ENCODE measurements around the gene SLC17A9. TPM values are rescaled to one million over a fixed set of nuclear protein-coding genes. Genes with fewer than 3 reads are reported as not detected.

The SLC17A9 gene
- total RNA-seq, 1 experiment from 2014 or later: 37.6 TPM

- H2AFZ ChIP-seq (ENCODE audit: low read depth, low read length, poor library complexity, severe bottlenecking): no peak overlapping the region
- peaks cover 9 to 24% of the 10 kb centered on the region in 2 experiments for H3K4me1 ChIP-seq (ENCODE audit: control insufficient read depth in 1 of 2, insufficient read depth in 2 of 2, low read length in 2 of 2)
- intact Hi-C loops (cut with micrococcal nuclease): no loop called here
- DNase-seq (ENCODE audit: low read depth, low spot score) (no peak), ATAC-seq (no peak)
- CTCF ChIA-PET: no interaction called here
- H3K79me2 ChIP-seq (ENCODE audit: insufficient read depth, low read length): peaks cover 30% of the 10 kb centered on the region
- peaks cover 17 to 40% of the 10 kb centered on the region in 2 experiments; a peak in 3 of 4 replicates for H3K36me3 ChIP-seq (ENCODE audit: control insufficient read depth in 1 of 2, insufficient read depth in 2 of 2, low read length in 2 of 2)
- H3K27me3 ChIP-seq (ENCODE audit: insufficient read depth, low read length): no peaks in the 10 kb centered on the region
- no peak overlapping the region for H3K27ac ChIP-seq (ENCODE audit: low read depth, low read length)
- H4K20me1 ChIP-seq (ENCODE audit: insufficient read depth): no peaks in the 10 kb centered on the region
- H3K4me3 ChIP-seq (replicated peaks in 1 of 2; ENCODE audit: low read depth in 1 of 2, low read length in 2 of 2): no peak overlapping the region
- no peak overlapping the region for H3K4me2 ChIP-seq (ENCODE audit: low read length)
- no peak overlapping the region for H3K9ac ChIP-seq (ENCODE audit: low read length)
- BruUV-seq (replicated peaks): no TSS peak
- H3K9me3 ChIP-seq (ENCODE audit: control insufficient read depth in 1 of 2, insufficient read depth in 1 of 2, low read depth in 1 of 2, low read length in 2 of 2): peaks cover 0 to 6% of the 10 kb centered on the region in 2 experiments; a peak in 1 of 4 replicates
- TF ChIP-seq EZH2phosphoT487 (IDR thresholded peaks at IDR 0.05; ENCODE audit: borderline replicate concordance) (no peak), ZNF274 (IDR thresholded peaks at IDR 0.05; ENCODE audit: low read depth, low read length) (no peak), SP1 (IDR thresholded peaks at IDR 0.05; ENCODE audit: low read depth) (no peak), CBX3 (IDR thresholded peaks at IDR 0.05; ENCODE audit: low read depth) (no peak), YY1 (IDR thresholded peaks at IDR 0.05; ENCODE audit: extremely low read depth, insufficient replicate concordance, low read depth, low read length) (no peak), JUND (IDR thresholded peaks at IDR 0.05) (no peak), ELF1 (IDR thresholded peaks at IDR 0.05; ENCODE audit: borderline replicate concordance, low read depth) (no peak), EGR1 (IDR thresholded peaks at IDR 0.05; ENCODE audit: low read depth) (no peak), SIN3A (IDR thresholded peaks at IDR 0.05; ENCODE audit: low read depth) (no peak), POLR2A (IDR thresholded peaks at IDR 0.05; ENCODE audit: borderline replicate concordance, extremely low read depth, insufficient read depth, insufficient read length) (no peak), FOSL1 (IDR thresholded peaks at IDR 0.05; ENCODE audit: low read depth) (no peak), CEBPB (IDR thresholded peaks at IDR 0.05; ENCODE audit: low read depth) (no peak), SRF (IDR thresholded peaks at IDR 0.05; ENCODE audit: low read depth) (no peak)
- TF ChIP-seq, protein P1, sequence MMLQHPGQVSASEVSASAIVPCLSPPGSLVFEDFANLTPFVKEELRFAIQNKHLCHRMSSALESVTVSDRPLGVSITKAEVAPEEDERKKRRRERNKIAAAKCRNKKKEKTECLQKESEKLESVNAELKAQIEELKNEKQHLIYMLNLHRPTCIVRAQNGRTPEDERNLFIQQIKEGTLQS (IDR thresholded peaks at IDR 0.05): no peak
- TF ChIP-seq, protein P2, sequence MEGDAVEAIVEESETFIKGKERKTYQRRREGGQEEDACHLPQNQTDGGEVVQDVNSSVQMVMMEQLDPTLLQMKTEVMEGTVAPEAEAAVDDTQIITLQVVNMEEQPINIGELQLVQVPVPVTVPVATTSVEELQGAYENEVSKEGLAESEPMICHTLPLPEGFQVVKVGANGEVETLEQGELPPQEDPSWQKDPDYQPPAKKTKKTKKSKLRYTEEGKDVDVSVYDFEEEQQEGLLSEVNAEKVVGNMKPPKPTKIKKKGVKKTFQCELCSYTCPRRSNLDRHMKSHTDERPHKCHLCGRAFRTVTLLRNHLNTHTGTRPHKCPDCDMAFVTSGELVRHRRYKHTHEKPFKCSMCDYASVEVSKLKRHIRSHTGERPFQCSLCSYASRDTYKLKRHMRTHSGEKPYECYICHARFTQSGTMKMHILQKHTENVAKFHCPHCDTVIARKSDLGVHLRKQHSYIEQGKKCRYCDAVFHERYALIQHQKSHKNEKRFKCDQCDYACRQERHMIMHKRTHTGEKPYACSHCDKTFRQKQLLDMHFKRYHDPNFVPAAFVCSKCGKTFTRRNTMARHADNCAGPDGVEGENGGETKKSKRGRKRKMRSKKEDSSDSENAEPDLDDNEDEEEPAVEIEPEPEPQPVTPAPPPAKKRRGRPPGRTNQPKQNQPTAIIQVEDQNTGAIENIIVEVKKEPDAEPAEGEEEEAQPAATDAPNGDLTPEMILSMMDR (IDR thresholded peaks at IDR 0.05 in 2 of 3, conservative IDR thresholded peaks at IDR 0.05 in 1 of 3; ENCODE audit: borderline replicate concordance in 1 of 3, insufficient read depth in 1 of 3, low read depth in 2 of 3, low read length in 2 of 3): no peak
- RAD21 ChIA-PET (ENCODE audit: low non-redundant PET in 1 of 2, low total read pairs in 2 of 2, uncharacterized antibody in 2 of 2, unreplicated experiment in 2 of 2): no interaction called here
- POLR2A ChIA-PET: no interaction called here
- H3K9me2 ChIP-seq (ENCODE audit: insufficient read depth): no peaks in the 10 kb centered on the region
These were observed 1.8 kb upstream of the SLC17A9 start for GRCh38 chr20:62950741-62951140.
